22Rv1 (cell line): ENCODE results near the gene SETD4.

ENCODE experiments used
- ZFX ChIP-seq: fragments of 450-650 bp; IDR thresholded peaks from 2 replicates; pipeline ENCODE4 v1.6.1; 2017; ENCODE audit warnings: antibody characterized with exemption, borderline replicate concordance
- TF ChIP-seq, protein P1 (sequence below): fragments of 450-650 bp; IDR thresholded peaks from 2 replicates; pipeline ENCODE4 v1.5.1; 2017; ENCODE audit warnings: mild to moderate bottlenecking

DNA sequence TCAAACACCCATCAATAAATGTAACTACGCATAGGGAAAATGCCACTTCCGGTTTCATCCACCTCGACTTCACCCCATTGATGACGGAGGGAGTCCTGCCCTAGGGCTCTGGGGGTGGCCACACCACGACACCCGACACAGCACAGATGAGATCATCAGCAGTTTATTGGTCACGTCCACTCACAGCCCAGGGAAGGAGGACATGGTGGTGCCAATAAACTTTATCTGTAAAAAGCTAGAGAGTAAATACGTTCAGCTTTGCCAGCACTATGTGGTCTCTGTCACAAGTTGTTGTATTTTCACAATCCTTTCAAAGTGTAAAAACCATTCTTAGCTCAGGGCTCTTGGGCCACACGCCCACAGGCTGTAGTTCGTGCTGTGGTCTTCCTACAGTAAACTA, 16.3 kb downstream of the SETD4 start:
- TF ChIP-seq, protein P1, sequence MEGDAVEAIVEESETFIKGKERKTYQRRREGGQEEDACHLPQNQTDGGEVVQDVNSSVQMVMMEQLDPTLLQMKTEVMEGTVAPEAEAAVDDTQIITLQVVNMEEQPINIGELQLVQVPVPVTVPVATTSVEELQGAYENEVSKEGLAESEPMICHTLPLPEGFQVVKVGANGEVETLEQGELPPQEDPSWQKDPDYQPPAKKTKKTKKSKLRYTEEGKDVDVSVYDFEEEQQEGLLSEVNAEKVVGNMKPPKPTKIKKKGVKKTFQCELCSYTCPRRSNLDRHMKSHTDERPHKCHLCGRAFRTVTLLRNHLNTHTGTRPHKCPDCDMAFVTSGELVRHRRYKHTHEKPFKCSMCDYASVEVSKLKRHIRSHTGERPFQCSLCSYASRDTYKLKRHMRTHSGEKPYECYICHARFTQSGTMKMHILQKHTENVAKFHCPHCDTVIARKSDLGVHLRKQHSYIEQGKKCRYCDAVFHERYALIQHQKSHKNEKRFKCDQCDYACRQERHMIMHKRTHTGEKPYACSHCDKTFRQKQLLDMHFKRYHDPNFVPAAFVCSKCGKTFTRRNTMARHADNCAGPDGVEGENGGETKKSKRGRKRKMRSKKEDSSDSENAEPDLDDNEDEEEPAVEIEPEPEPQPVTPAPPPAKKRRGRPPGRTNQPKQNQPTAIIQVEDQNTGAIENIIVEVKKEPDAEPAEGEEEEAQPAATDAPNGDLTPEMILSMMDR: no peak
- TF ChIP-seq ZFX: no peak
